H9 (cell line): ENCODE results near the gene NRXN3. TPM values are rescaled to one million over a fixed set of nuclear protein-coding genes. Genes with fewer than 3 reads are reported as not detected.

Source experiments
- DNase-seq: peaks from one replicate; pipeline ENCODE4 v3.0.0-alpha.2; 2017
- H2AFZ ChIP-seq: one replicate; pipeline ENCODE4 v1.6.1; 2013; ENCODE audit warnings: mild to moderate bottlenecking, low read length, control low read depth, moderate library complexity
- H2AK5ac ChIP-seq: 2 replicates; pipeline ENCODE4 v1.6.1; 2013; ENCODE audit warnings: low read length, control low read depth, mixed read lengths; ENCODE audit not compliant: insufficient read length
- H2BK120ac ChIP-seq: one replicate; pipeline ENCODE4 v1.6.1; 2013; ENCODE audit warnings: low read depth, mild to moderate bottlenecking, low read length, control low read depth, inconsistent platforms; ENCODE audit not compliant: poor library complexity, severe bottlenecking
- H2BK12ac ChIP-seq: 2 replicates; pipeline ENCODE4 v1.6.1; 2013; ENCODE audit warnings: low read length, control low read depth, mixed read lengths, low read depth; ENCODE audit not compliant: insufficient read length
- H2BK15ac ChIP-seq: 2 replicates; pipeline ENCODE4 v1.6.1; 2013; ENCODE audit warnings: low read depth, low read length, control low read depth
- H2BK20ac ChIP-seq: one replicate; pipeline ENCODE4 v1.6.1; 2013; ENCODE audit warnings: low read depth, mild to moderate bottlenecking, low read length, control low read depth, inconsistent platforms; ENCODE audit not compliant: poor library complexity, severe bottlenecking
- H2BK5ac ChIP-seq: 2 replicates; pipeline ENCODE4 v1.6.1; 2013; ENCODE audit warnings: low read length, control low read depth, mixed read lengths; ENCODE audit not compliant: insufficient read length
- H3K14ac ChIP-seq: 2 replicates; pipeline ENCODE4 v1.6.1; 2013; ENCODE audit warnings: low read length, control low read depth; ENCODE audit not compliant: insufficient read depth
- H3K18ac ChIP-seq: 2 replicates; pipeline ENCODE4 v1.6.1; 2013; ENCODE audit warnings: low read depth, mild to moderate bottlenecking, mixed read lengths, low read length, control low read depth; ENCODE audit not compliant: insufficient read length
- H3K23ac ChIP-seq: 2 replicates; pipeline ENCODE4 v1.6.1; 2013; ENCODE audit warnings: low read length, control low read depth, mixed read lengths, low read depth; ENCODE audit not compliant: insufficient read length
- H3K23me2 ChIP-seq: 2 replicates; pipeline ENCODE4 v1.6.1; 2013; ENCODE audit warnings: low read depth, mild to moderate bottlenecking, mixed read lengths, low read length, control low read depth; ENCODE audit not compliant: insufficient read length, poor library complexity, severe bottlenecking
- H3K27ac ChIP-seq: 2 replicates; pipeline ENCODE4 v1.5.1; 2013; ENCODE audit warnings: low read length, control low read depth, mixed read lengths, low read depth; ENCODE audit not compliant: insufficient read length
- H3K27me3 ChIP-seq: 2 replicates; pipeline ENCODE4 v1.6.1; 2013; ENCODE audit warnings: low read length, control low read depth, inconsistent platforms; ENCODE audit not compliant: insufficient read depth
- H3K4ac ChIP-seq: 2 replicates; pipeline ENCODE4 v1.6.1; 2013; ENCODE audit warnings: low read depth, mild to moderate bottlenecking, control low read depth, inconsistent platforms, low read length, moderate library complexity
- H3K4me1 ChIP-seq: 2 replicates; pipeline ENCODE4 v1.6.1; 2013; ENCODE audit warnings: low read length, control low read depth, inconsistent platforms; ENCODE audit not compliant: insufficient read depth
- H3K4me2 ChIP-seq: 2 replicates; pipeline ENCODE4 v1.6.1; 2013; ENCODE audit warnings: low read length, control low read depth, mixed read lengths; ENCODE audit not compliant: insufficient read length, insufficient read depth
- H3K56ac ChIP-seq: 2 replicates; pipeline ENCODE4 v1.6.1; 2013; ENCODE audit warnings: low read depth, mild to moderate bottlenecking, mixed read lengths, low read length, control low read depth; ENCODE audit not compliant: insufficient read length
- H3K79me1 ChIP-seq: 2 replicates; pipeline ENCODE4 v1.6.1; 2013; ENCODE audit warnings: low read depth, mild to moderate bottlenecking, moderate library complexity, low read length, control low read depth, inconsistent platforms; ENCODE audit not compliant: insufficient read depth, poor library complexity, severe bottlenecking
- H3K79me2 ChIP-seq: 2 replicates; pipeline ENCODE4 v1.6.1; 2013; ENCODE audit warnings: low read length, control low read depth, inconsistent platforms; ENCODE audit not compliant: insufficient read depth
- H3K9ac ChIP-seq: 2 replicates; pipeline ENCODE4 v1.6.1; 2013; ENCODE audit warnings: low read length, control low read depth, mixed read lengths; ENCODE audit not compliant: insufficient read length; ENCODE audit errors: extremely low read depth
- H3K9me3 ChIP-seq: one replicate; pipeline ENCODE4 v1.6.1; 2013; ENCODE audit warnings: low read depth, low read length, inconsistent platforms; ENCODE audit not compliant: control insufficient read depth
- H3T11ph ChIP-seq: one replicate; pipeline ENCODE4 v1.6.1; 2013; ENCODE audit warnings: mild to moderate bottlenecking, low read length, control low read depth, inconsistent platforms
- H4K20me1 ChIP-seq: one replicate; pipeline ENCODE4 v1.6.1; 2013; ENCODE audit not compliant: control insufficient read depth, insufficient read length, insufficient read depth
- H4K5ac ChIP-seq: 2 replicates; pipeline ENCODE4 v1.6.1; 2013; ENCODE audit warnings: low read depth, mild to moderate bottlenecking, mixed read lengths, low read length, control low read depth; ENCODE audit not compliant: insufficient read length
- H4K8ac ChIP-seq: replicated peaks from 2 replicates; pipeline ENCODE4 v1.6.1; 2013; ENCODE audit warnings: low read length, control low read depth, mixed read lengths, low read depth; ENCODE audit not compliant: insufficient read length
- H4K91ac ChIP-seq: 2 replicates; pipeline ENCODE4 v1.6.1; 2013; ENCODE audit warnings: low read depth, mild to moderate bottlenecking, moderate library complexity, mixed read lengths, low read length, control low read depth; ENCODE audit not compliant: insufficient read length
- H3K27ac Mint-ChIP-seq, 3 experiments: 2 replicates in 2 of 3; 3 replicates in 1 of 3; pipeline ENCODE4 v1.8.0; 2020 to 2021; ENCODE audit warnings: mixed read lengths in 3 of 3, mild to moderate bottlenecking in 1 of 3, moderate library complexity in 1 of 3
- H3K27me3 Mint-ChIP-seq: 2 replicates; pipeline ENCODE4 v1.8.0; 2021; ENCODE audit warnings: low read depth, mild to moderate bottlenecking, moderate library complexity, mixed read lengths
- H3K36me3 Mint-ChIP-seq, 3 experiments: 2 replicates in 2 of 3; 3 replicates in 1 of 3; pipeline ENCODE4 v1.8.0; 2020 to 2021; ENCODE audit warnings: low read depth in 3 of 3, mixed read lengths in 3 of 3; ENCODE audit not compliant: insufficient read depth in 1 of 3
- H3K4me1 Mint-ChIP-seq, 2 experiments: 2 replicates each; pipeline ENCODE4 v1.8.0; 2020; ENCODE audit warnings: mixed read lengths in 2 of 2
- H3K4me3 Mint-ChIP-seq, 2 experiments: 2 replicates in 1 of 2; 3 replicates in 1 of 2; pipeline ENCODE4 v1.8.0; 2020 to 2021; ENCODE audit warnings: mild to moderate bottlenecking in 2 of 2, mixed read lengths in 2 of 2, moderate library complexity in 1 of 2
- H3K9me3 Mint-ChIP-seq, 2 experiments: 2 replicates in 1 of 2; 3 replicates in 1 of 2; pipeline ENCODE4 v1.8.0; 2020; ENCODE audit warnings: mild to moderate bottlenecking in 2 of 2, mixed read lengths in 2 of 2, moderate library complexity in 1 of 2
- WGBS: extraction: QIAGEN DNeasy Blood & Tissue Kit; methylation state at CpG from one replicate; pipeline ENCODE4 v1.1.7; 2013; ENCODE audit warnings: missing lambda C conversion rate, low lambda C conversion rate, mixed read lengths; ENCODE audit not compliant: insufficient read length; ENCODE audit errors: extremely low coverage; 5-methylcytosine and 5-hydroxymethylcytosine counted together
- total RNA-seq: library from RNA; stranded (reverse); gene quantifications from 2 replicates; pipeline ENCODE4 v1.2.1, GENCODE V29; 2021
- TF ChIP-seq, protein P1 (sequence below): fragments of 200-600 bp; sonication (generic); conservative IDR thresholded peaks from 3 replicates; pipeline ENCODE4 v1.8.0; 2021; ENCODE audit warnings: antibody characterized with exemption, mild to moderate bottlenecking

The NRXN3 gene
- total RNA-seq, 1 experiment from 2014 or later = 1.8 TPM

DNA sequence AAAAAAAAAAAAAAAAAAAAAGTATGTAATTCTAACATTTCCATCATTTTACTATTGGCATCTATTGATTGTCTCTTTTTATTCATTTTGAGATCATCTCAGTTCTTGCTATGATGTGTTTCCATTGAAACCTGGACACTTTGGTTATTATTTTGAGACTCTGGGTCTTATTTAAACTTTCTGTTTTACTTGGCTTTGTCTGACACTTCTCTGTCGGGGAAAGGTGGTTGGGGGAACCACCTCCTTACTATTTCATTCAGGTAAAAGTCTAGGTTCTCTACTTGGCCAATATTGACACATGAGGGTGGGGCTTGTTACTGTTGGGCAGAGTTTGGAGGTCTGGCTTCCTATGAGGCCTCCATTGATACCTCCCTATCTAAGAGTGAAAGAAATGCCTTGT lies 228.0 kb downstream of the NRXN3 start:
- Histone ChIP-seq H2BK12ac (no peak overlapping the region), H4K8ac (no peak overlapping the region), H3K79me2 (no peaks in the 10 kb centered on the region), H3K9ac (no peak overlapping the region), H4K91ac (no peak overlapping the region), H2AK5ac (no peak overlapping the region), H3K4me1 (0 out of 2 replicates have a peak, but pooled peaks cover 1% of the 10 kb centered on the region), H2BK20ac (no peak overlapping the region), H3K27me3 (no peaks in the 10 kb centered on the region), H2BK120ac (no peak overlapping the region), H2AFZ (no peak overlapping the region), H3K4me2 (no peak overlapping the region), H3K27ac (no peak overlapping the region), H3K79me1 (no peaks in the 10 kb centered on the region), H3K9me3 (no peaks in the 10 kb centered on the region), H3K23ac (no peak overlapping the region), H3T11ph (no peak overlapping the region), H4K5ac (no peak overlapping the region), H3K56ac (no peak overlapping the region), H3K14ac (no peak overlapping the region), H3K18ac (no peak overlapping the region), H2BK5ac (no peak overlapping the region), H4K20me1 (no peaks in the 10 kb centered on the region), H3K23me2 (no peaks in the 10 kb centered on the region), H2BK15ac (no peak overlapping the region), H3K4ac (no peak overlapping the region)
- WGBS = no CpG with 5 or more reads among the region's 1 CpG
- no peak for DNase-seq
- H3K27ac Mint-ChIP-seq = no peak overlapping the region
- TF ChIP-seq, protein P1, sequence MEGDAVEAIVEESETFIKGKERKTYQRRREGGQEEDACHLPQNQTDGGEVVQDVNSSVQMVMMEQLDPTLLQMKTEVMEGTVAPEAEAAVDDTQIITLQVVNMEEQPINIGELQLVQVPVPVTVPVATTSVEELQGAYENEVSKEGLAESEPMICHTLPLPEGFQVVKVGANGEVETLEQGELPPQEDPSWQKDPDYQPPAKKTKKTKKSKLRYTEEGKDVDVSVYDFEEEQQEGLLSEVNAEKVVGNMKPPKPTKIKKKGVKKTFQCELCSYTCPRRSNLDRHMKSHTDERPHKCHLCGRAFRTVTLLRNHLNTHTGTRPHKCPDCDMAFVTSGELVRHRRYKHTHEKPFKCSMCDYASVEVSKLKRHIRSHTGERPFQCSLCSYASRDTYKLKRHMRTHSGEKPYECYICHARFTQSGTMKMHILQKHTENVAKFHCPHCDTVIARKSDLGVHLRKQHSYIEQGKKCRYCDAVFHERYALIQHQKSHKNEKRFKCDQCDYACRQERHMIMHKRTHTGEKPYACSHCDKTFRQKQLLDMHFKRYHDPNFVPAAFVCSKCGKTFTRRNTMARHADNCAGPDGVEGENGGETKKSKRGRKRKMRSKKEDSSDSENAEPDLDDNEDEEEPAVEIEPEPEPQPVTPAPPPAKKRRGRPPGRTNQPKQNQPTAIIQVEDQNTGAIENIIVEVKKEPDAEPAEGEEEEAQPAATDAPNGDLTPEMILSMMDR = no peak
- no peaks in the 10 kb centered on the region for H3K9me3 Mint-ChIP-seq
- no peak overlapping the region for H3K4me3 Mint-ChIP-seq
- H3K27me3 Mint-ChIP-seq = peaks cover 6% of the 10 kb centered on the region
- no peaks in the 10 kb centered on the region for H3K36me3 Mint-ChIP-seq
- peaks cover 1 to 8% of the 10 kb centered on the region in 2 experiments for H3K4me1 Mint-ChIP-seq
